ENCODE measurements around the gene RNASE13. TPM values are rescaled to one million over a fixed set of nuclear protein-coding genes. Genes with fewer than 3 reads are reported as not detected.

RNASE13 gene
- total RNA-seq, 1 experiment from 2014 or later: not detected

DNA sequence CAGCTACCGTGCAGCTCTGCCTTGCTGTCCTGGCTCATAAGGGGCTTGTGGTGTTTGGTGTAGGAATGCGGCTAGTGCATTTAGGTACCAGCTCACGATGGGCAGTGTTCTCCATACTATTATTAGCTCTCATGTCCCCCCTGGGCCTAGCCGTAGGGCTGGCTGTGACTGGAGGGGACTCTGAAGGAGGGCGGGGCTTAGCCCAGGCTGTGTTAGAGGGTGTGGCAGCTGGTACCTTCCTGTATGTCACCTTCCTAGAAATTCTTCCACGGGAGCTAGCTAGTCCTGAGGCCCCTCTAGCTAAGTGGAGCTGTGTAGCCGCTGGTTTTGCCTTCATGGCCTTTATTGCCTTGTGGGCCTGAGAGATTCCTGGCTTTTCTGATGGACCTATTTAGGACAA lies 33.4 kb downstream of the RNASE13 start:
- WGBS (ENCODE audit: extremely low coverage, insufficient read length, low lambda C conversion rate): no CpG with 5 or more reads among the region's 7 CpGs
- H3K27ac Mint-ChIP-seq: no peak overlapping the region

More for the DNA sequence above, 33.4 kb downstream of the RNASE13 start:
- Histone ChIP-seq H3K9me3 (ENCODE audit: control insufficient read depth, low read depth, low read length) (no peaks in the 10 kb centered on the region), H3K56ac (ENCODE audit: insufficient read length, low read depth, low read length) (no peak overlapping the region), H2BK12ac (ENCODE audit: insufficient read length, low read depth, low read length) (no peak overlapping the region), H2BK120ac (ENCODE audit: low read depth, low read length, poor library complexity, severe bottlenecking) (no peak overlapping the region), H2AFZ (ENCODE audit: low read length) (no peak overlapping the region), H3K4me2 (ENCODE audit: insufficient read depth, insufficient read length, low read length) (no peak overlapping the region), H3K14ac (ENCODE audit: insufficient read depth, low read length) (no peak overlapping the region), H3K27ac (ENCODE audit: insufficient read length, low read depth, low read length) (no peak overlapping the region), H3K9ac (ENCODE audit: extremely low read depth, insufficient read length, low read length) (no peak overlapping the region), H3K27me3 (ENCODE audit: insufficient read depth, low read length) (no peaks in the 10 kb centered on the region), H3K79me2 (ENCODE audit: insufficient read depth, low read length) (no peaks in the 10 kb centered on the region), H4K91ac (ENCODE audit: insufficient read length, low read depth, low read length) (no peak overlapping the region), H3K79me1 (ENCODE audit: insufficient read depth, low read depth, low read length, poor library complexity, severe bottlenecking) (no peaks in the 10 kb centered on the region), H2AK5ac (ENCODE audit: insufficient read length, low read length) (no peak overlapping the region), H3K18ac (ENCODE audit: insufficient read length, low read depth, low read length) (no peak overlapping the region), H2BK5ac (ENCODE audit: insufficient read length, low read length) (no peak overlapping the region), H4K20me1 (ENCODE audit: control insufficient read depth, insufficient read depth, insufficient read length) (no peaks in the 10 kb centered on the region), H3K23me2 (ENCODE audit: insufficient read length, low read depth, low read length, poor library complexity, severe bottlenecking) (no peaks in the 10 kb centered on the region), H2BK20ac (ENCODE audit: low read depth, low read length, poor library complexity, severe bottlenecking) (no peak overlapping the region), H3K4me1 (ENCODE audit: insufficient read depth, low read length) (no peaks in the 10 kb centered on the region), H2BK15ac (ENCODE audit: low read depth, low read length) (no peak overlapping the region), H3T11ph (ENCODE audit: low read length) (no peak overlapping the region), H4K5ac (ENCODE audit: insufficient read length, low read depth, low read length) (no peak overlapping the region), H4K8ac (replicated peaks; ENCODE audit: insufficient read length, low read depth, low read length) (no peak overlapping the region), H3K23ac (ENCODE audit: insufficient read length, low read depth, low read length) (no peak overlapping the region), H3K4ac (ENCODE audit: low read depth, low read length) (no peak overlapping the region)
- no peak for DNase-seq
- Mint-ChIP-seq H3K27me3 (ENCODE audit: low read depth) (no peaks in the 10 kb centered on the region; the same call in 1 of the 2 replicates), H3K36me3 (ENCODE audit: insufficient read depth in 1 of 3, low read depth in 3 of 3) (peaks cover 5 to 8% (median 5%) of the 10 kb centered on the region in 3 experiments; a peak in 5 of 7 replicates), H3K4me3 (no peak overlapping the region), H3K9me3 (no peaks in the 10 kb centered on the region), H3K4me1 (peaks cover 17 to 19% of the 10 kb centered on the region in 2 experiments)
- TF ChIP-seq, protein P1, sequence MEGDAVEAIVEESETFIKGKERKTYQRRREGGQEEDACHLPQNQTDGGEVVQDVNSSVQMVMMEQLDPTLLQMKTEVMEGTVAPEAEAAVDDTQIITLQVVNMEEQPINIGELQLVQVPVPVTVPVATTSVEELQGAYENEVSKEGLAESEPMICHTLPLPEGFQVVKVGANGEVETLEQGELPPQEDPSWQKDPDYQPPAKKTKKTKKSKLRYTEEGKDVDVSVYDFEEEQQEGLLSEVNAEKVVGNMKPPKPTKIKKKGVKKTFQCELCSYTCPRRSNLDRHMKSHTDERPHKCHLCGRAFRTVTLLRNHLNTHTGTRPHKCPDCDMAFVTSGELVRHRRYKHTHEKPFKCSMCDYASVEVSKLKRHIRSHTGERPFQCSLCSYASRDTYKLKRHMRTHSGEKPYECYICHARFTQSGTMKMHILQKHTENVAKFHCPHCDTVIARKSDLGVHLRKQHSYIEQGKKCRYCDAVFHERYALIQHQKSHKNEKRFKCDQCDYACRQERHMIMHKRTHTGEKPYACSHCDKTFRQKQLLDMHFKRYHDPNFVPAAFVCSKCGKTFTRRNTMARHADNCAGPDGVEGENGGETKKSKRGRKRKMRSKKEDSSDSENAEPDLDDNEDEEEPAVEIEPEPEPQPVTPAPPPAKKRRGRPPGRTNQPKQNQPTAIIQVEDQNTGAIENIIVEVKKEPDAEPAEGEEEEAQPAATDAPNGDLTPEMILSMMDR (conservative IDR thresholded peaks at IDR 0.05): no peak
